H1 (cell line): ENCODE measurements around the gene LAMC3. TPM values are rescaled to one million over a fixed set of nuclear protein-coding genes. Genes with fewer than 3 reads are reported as not detected.

ENCODE experiments used
- CTCF ChIA-PET: fragments of 300-600 bp; sonication (Branson Sonifier 250); formaldehyde crosslinking; loops from one replicate; lab custom pipeline; 2021; ENCODE audit not compliant: partially characterized antibody; lab: Charles Lee
- POLR2A ChIA-PET: fragments of 300-600 bp; sonication (Branson Sonifier 250); formaldehyde crosslinking; loops from one replicate; lab custom pipeline; 2021; ENCODE audit warnings: inconsistent platforms; ENCODE audit not compliant: partially characterized antibody; lab: Charles Lee
- DNase-seq, 2 experiments: peaks; one replicate each; pipeline versions ENCODE4 v3.0.0 to v3.0.0-alpha.2; 2010 to 2022; ENCODE audit warnings: low spot score in 2 of 2, low read depth in 1 of 2, mixed read lengths in 1 of 2
- FAIRE-seq: peaks from 2 replicates; lab custom pipeline; 2011; peaks lifted over from hg19 to GRCh38; lab: Jason Lieb, UNC
- H2AFZ ChIP-seq: 2 replicates; pipeline ENCODE4 v1.8.1; 2012; ENCODE audit warnings: low read length, inconsistent platforms
- H2AK5ac ChIP-seq: 2 replicates; pipeline ENCODE4 v1.6.1; 2013; ENCODE audit warnings: low read depth, low read length
- H2BK120ac ChIP-seq: replicated peaks from 2 replicates; pipeline ENCODE3; 2013; ENCODE audit warnings: low read depth, low read length, inconsistent platforms
- H2BK12ac ChIP-seq: 2 replicates; pipeline ENCODE4 v1.6.1; 2013; ENCODE audit warnings: low read depth, low read length
- H2BK15ac ChIP-seq: 2 replicates; pipeline ENCODE4 v1.6.1; 2013; ENCODE audit warnings: low read length
- H2BK20ac ChIP-seq: 2 replicates; pipeline ENCODE4 v1.6.1; 2013; ENCODE audit warnings: low read length
- H2BK5ac ChIP-seq: 2 replicates; pipeline ENCODE4 v1.6.1; 2013; ENCODE audit warnings: low read depth, low read length
- H3K14ac ChIP-seq: 2 replicates; pipeline ENCODE4 v1.6.1; 2013; ENCODE audit warnings: inconsistent platforms; ENCODE audit not compliant: insufficient read length
- H3K18ac ChIP-seq: 2 replicates; pipeline ENCODE4 v1.6.1; 2013; ENCODE audit warnings: low read length; ENCODE audit errors: extremely low read depth
- H3K23ac ChIP-seq: 2 replicates; pipeline ENCODE4 v1.6.1; 2013; ENCODE audit warnings: inconsistent platforms; ENCODE audit not compliant: insufficient read length
- H3K23me2 ChIP-seq: 2 replicates; pipeline ENCODE4 v1.6.1; 2013; ENCODE audit warnings: low read depth, low read length
- H3K27ac ChIP-seq: 2 replicates; pipeline ENCODE4 v1.6.1; 2011; ENCODE audit warnings: low read depth, low read length, inconsistent platforms
- H3K27me3 ChIP-seq, 4 experiments: replicated peaks in 1 of 4; 1 replicate in 1 of 4; 2 replicates in 3 of 4; pipeline versions ENCODE4 v1.6.1 to v1.8.1; 2011 to 2013; ENCODE audit warnings: low read length in 3 of 4, mild to moderate bottlenecking in 3 of 4, inconsistent platforms in 2 of 4, mixed read lengths in 2 of 4, moderate library complexity in 1 of 4; ENCODE audit not compliant: control insufficient read depth in 3 of 4, insufficient read depth in 3 of 4; ENCODE audit errors: extremely low read depth in 1 of 4
- H3K36me3 ChIP-seq, 4 experiments: 2 replicates each; pipeline versions ENCODE4 v1.6.1 to v1.8.1; 2011 to 2013; ENCODE audit warnings: mild to moderate bottlenecking in 4 of 4, low read length in 3 of 4, moderate library complexity in 2 of 4, control low read depth in 1 of 4, inconsistent platforms in 1 of 4; ENCODE audit not compliant: insufficient read depth in 4 of 4, control insufficient read depth in 2 of 4
- H3K4ac ChIP-seq: replicated peaks from 2 replicates; pipeline ENCODE3; 2013; ENCODE audit warnings: low read length, low read depth, mixed read lengths, inconsistent platforms; ENCODE audit not compliant: insufficient read length
- H3K4me1 ChIP-seq, 4 experiments: replicated peaks in 1 of 4; 1 replicate in 1 of 4; 2 replicates in 3 of 4; pipeline versions ENCODE4 v1.6.1 to v1.8.1; 2011 to 2013; ENCODE audit warnings: low read length in 3 of 4, inconsistent platforms in 2 of 4, mixed read lengths in 1 of 4; ENCODE audit not compliant: insufficient read depth in 4 of 4, control insufficient read depth in 3 of 4
- H3K4me2 ChIP-seq, 2 experiments: 2 replicates each; pipeline versions ENCODE4 v1.6.1 to v1.8.1; 2011 to 2013; ENCODE audit warnings: low read depth in 2 of 2, low read length in 2 of 2, control low read depth in 1 of 2, inconsistent platforms in 1 of 2, mild to moderate bottlenecking in 1 of 2; ENCODE audit not compliant: insufficient read depth in 1 of 2
- H3K4me3 ChIP-seq, 4 experiments: fragments of 200-600, 300-600 bp in 1 of 4; sonication (generic), shearing (Covaris generic), sonication (Bioruptor Twin) in 1 of 4; 2 replicates each; pipeline versions ENCODE4 v1.5.1 to v1.8.1; 2011 to 2016; ENCODE audit warnings: low read length in 4 of 4, low read depth in 3 of 4, control low read depth in 2 of 4, inconsistent platforms in 2 of 4, mild to moderate bottlenecking in 2 of 4, mixed read lengths in 1 of 4, moderate library complexity in 1 of 4; ENCODE audit not compliant: insufficient read depth in 2 of 4; ENCODE audit errors: extremely low read depth in 1 of 4
- H3K56ac ChIP-seq: replicated peaks from 2 replicates; pipeline ENCODE3; 2013; ENCODE audit warnings: low read depth, mild to moderate bottlenecking, mixed read lengths, low read length, inconsistent platforms; ENCODE audit not compliant: insufficient read length
- H3K79me1 ChIP-seq: 2 replicates; pipeline ENCODE4 v1.6.1; 2013; ENCODE audit warnings: low read depth, low read length, control low read depth
- H3K79me2 ChIP-seq, 2 experiments: 2 replicates each; pipeline versions ENCODE4 v1.6.1 to v1.8.1; 2012 to 2013; ENCODE audit warnings: low read length in 2 of 2, mild to moderate bottlenecking in 2 of 2, inconsistent platforms in 1 of 2; ENCODE audit not compliant: insufficient read depth in 2 of 2, control insufficient read depth in 1 of 2
- H3K9ac ChIP-seq, 4 experiments: replicated peaks in 1 of 4; 1 replicate in 1 of 4; 2 replicates in 3 of 4; pipeline versions ENCODE4 v1.6.1 to v1.8.1; 2011 to 2013; ENCODE audit warnings: low read depth in 3 of 4, low read length in 3 of 4, control low read depth in 2 of 4, mild to moderate bottlenecking in 2 of 4, moderate library complexity in 2 of 4, inconsistent platforms in 1 of 4; ENCODE audit errors: extremely low read depth in 1 of 4
- H3K9me3 ChIP-seq, 2 experiments: 2 replicates each; pipeline versions ENCODE4 v1.6.1 to v1.8.1; 2012 to 2013; ENCODE audit warnings: mild to moderate bottlenecking in 2 of 2, moderate library complexity in 2 of 2, control low read depth in 1 of 2, inconsistent platforms in 1 of 2, low read depth in 1 of 2, low read length in 1 of 2, mixed read lengths in 1 of 2; ENCODE audit not compliant: insufficient read depth in 2 of 2
- H4K20me1 ChIP-seq, 2 experiments: replicated peaks in 1 of 2; 2 replicates each; pipeline versions ENCODE3 to v1.8.1; 2011 to 2013; ENCODE audit warnings: inconsistent platforms in 2 of 2, low read length in 2 of 2, mild to moderate bottlenecking in 1 of 2; ENCODE audit not compliant: insufficient read depth in 2 of 2, control insufficient read depth in 1 of 2
- H4K5ac ChIP-seq: 2 replicates; pipeline ENCODE4 v1.6.1; 2013; ENCODE audit warnings: low read length, low read depth, mixed read lengths, inconsistent platforms; ENCODE audit not compliant: insufficient read length
- H4K8ac ChIP-seq: 2 replicates; pipeline ENCODE4 v1.8.0; 2013; ENCODE audit warnings: mild to moderate bottlenecking, moderate library complexity, low read length, inconsistent platforms; ENCODE audit not compliant: insufficient read depth; ENCODE audit errors: extremely low read depth
- H4K91ac ChIP-seq: replicated peaks from 2 replicates; pipeline ENCODE3; 2013; ENCODE audit warnings: low read length, mixed read lengths, inconsistent platforms; ENCODE audit not compliant: insufficient read length
- SAP30 ChIP-seq: fragments of 300-600 bp; sonication (generic); IDR thresholded peaks from 2 replicates; pipeline ENCODE4 v1.7.1; 2012; ENCODE audit warnings: low read length, moderate library complexity, mild to moderate bottlenecking, inconsistent platforms; ENCODE audit not compliant: insufficient read depth, insufficient replicate concordance
- WGBS, 2 experiments: shearing (Covaris generic) in 1 of 2; methylation state at CpG; one replicate each; pipeline versions ENCODE4 v1.1.6 to v1.1.7; 2013 to 2015; ENCODE audit warnings: low lambda C conversion rate in 2 of 2, mixed read lengths in 2 of 2, inconsistent platforms in 1 of 2, low coverage in 1 of 2, missing lambda C conversion rate in 1 of 2; ENCODE audit not compliant: insufficient replicate concordance in 2 of 2, insufficient coverage in 1 of 2, insufficient read length in 1 of 2; ENCODE audit errors: extremely low coverage in 1 of 2, missing lambda C conversion rate in 1 of 2; 5-methylcytosine and 5-hydroxymethylcytosine counted together
- polyA plus RNA-seq, 7 experiments: library from polyadenylated mRNA; depleted of rRNA in 3 of 7; stranded (reverse) in 5 of 7; unstranded in 2 of 7; fragments of >200 nt in 5 of 7; fragments of 200-250 nt in 2 of 7; gene quantifications; 1 replicate in 5 of 7; 2 replicates in 1 of 7; 4 replicates in 1 of 7; pipeline versions ENCODE4 v1.2.1 to v1.2.3, GENCODE V29; 2011 to 2013; ENCODE audit warnings: missing spikeins in 2 of 7, mixed read lengths in 2 of 7
- total RNA-seq: library from RNA; stranded (reverse); fragmentation: NEBNext Ultra II Directional; extraction: Animal tissue kit (Norgen Biotek cat#: 25700); gene quantifications from 2 replicates; pipeline ENCODE4 v1.2.1, GENCODE V29; 2021
- TF ChIP-seq, protein P1 (sequence below): IDR thresholded peaks from 2 replicates; pipeline ENCODE4 v1.6.1; 2011; ENCODE audit warnings: low read depth, mild to moderate bottlenecking, low read length; ENCODE audit not compliant: insufficient read depth

The LAMC3 gene
- total and polyA plus RNA-seq, 2 of the 8 experiments (the other 6 are each of a cell fraction or from before 2014, with no cell fraction given): 9.3 to 12.3 TPM

DNA sequence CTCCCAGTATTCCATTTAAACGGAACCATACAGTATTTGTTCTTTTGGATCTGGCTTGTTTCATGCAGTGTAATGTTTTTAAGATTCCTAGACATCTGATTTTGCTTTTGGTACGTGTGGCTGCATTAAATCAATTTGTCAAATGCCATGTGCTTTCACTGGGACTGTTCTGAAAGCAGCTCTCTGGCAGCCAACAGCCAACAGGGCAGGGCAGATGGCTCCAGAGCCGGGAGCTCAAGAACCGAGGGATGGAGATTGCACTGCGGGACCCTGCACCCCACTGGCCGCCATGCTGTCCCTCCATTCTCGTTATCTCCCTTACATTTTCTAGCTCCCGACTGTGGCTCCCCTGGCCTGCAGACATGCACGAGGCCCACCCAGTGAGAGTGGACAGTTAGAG is 54.0 kb downstream of the LAMC3 start:
- no peak overlapping the region for H3K18ac ChIP-seq

More for the DNA sequence above, 54.0 kb downstream of the LAMC3 start:
- Histone ChIP-seq H3K14ac (no peak overlapping the region), H2AFZ (no peak overlapping the region), H3K36me3 (no peaks in the 10 kb centered on the region), H3K4me2 (no peak overlapping the region), H3K9ac (no peak overlapping the region), H3K79me2 (no peaks in the 10 kb centered on the region), H2BK20ac (no peak overlapping the region), H3K27me3 (no peaks in the 10 kb centered on the region), H4K8ac (no peak overlapping the region), H3K79me1 (no peaks in the 10 kb centered on the region), H3K27ac (no peak overlapping the region), H3K9me3 (no peaks in the 10 kb centered on the region), H3K4me3 (no peak overlapping the region), H3K4me1 (no peaks in the 10 kb centered on the region), H4K5ac (no peak overlapping the region), H2BK5ac (no peak overlapping the region), H3K23me2 (peaks cover 3% of the 10 kb centered on the region; the same call in 1 of the 2 replicates), H4K20me1 (peaks cover 0 to 3% of the 10 kb centered on the region in 2 experiments), H2AK5ac (no peak overlapping the region), H2BK12ac (no peak overlapping the region), H3K4ac (no peak overlapping the region), H2BK120ac (no peak overlapping the region), H3K56ac (no peak overlapping the region), H4K91ac (no peak overlapping the region), H2BK15ac (no peak overlapping the region), H3K23ac (no peak overlapping the region)
- FAIRE-seq: no peak
- POLR2A ChIA-PET: interaction anchor here (0.8 to 2.2 kb wide), 4 partner anchors 34 to 60 kb away, joined by 3 to 8 read pairs (median 4); partner anchors contain the start of gene AIF1L
- CTCF ChIA-PET: interaction anchor here (0.7 to 2.4 kb wide), 9 partner anchors 9 to 119 kb away, joined by 3 to 10 read pairs (median 3); no protein-coding TSS in a partner anchor
- no peak for TF ChIP-seq SAP30
- TF ChIP-seq, protein P1, sequence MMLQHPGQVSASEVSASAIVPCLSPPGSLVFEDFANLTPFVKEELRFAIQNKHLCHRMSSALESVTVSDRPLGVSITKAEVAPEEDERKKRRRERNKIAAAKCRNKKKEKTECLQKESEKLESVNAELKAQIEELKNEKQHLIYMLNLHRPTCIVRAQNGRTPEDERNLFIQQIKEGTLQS: no peak
- 90% methylated on average over 9 of the region's 9 CpGs; no CpG with 5 or more reads in 1 of the 2 experiments for WGBS, 2 experiments
- no peak for DNase-seq
